GM18873 (cell line): ENCODE data around the gene AGXT2.

ENCODE experiments used
- ATAC-seq: cut with Tn5 transposase; IDR thresholded peaks from one replicate; pipeline ENCODE4 v1.9.1; 2021; ENCODE audit warnings: mild to moderate bottlenecking, moderate library complexity, moderate number of reproducible peaks; ENCODE audit not compliant: unreplicated experiment, low FRiP score

The AGXT2 gene, protein sequence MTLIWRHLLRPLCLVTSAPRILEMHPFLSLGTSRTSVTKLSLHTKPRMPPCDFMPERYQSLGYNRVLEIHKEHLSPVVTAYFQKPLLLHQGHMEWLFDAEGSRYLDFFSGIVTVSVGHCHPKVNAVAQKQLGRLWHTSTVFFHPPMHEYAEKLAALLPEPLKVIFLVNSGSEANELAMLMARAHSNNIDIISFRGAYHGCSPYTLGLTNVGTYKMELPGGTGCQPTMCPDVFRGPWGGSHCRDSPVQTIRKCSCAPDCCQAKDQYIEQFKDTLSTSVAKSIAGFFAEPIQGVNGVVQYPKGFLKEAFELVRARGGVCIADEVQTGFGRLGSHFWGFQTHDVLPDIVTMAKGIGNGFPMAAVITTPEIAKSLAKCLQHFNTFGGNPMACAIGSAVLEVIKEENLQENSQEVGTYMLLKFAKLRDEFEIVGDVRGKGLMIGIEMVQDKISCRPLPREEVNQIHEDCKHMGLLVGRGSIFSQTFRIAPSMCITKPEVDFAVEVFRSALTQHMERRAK

DNA sequence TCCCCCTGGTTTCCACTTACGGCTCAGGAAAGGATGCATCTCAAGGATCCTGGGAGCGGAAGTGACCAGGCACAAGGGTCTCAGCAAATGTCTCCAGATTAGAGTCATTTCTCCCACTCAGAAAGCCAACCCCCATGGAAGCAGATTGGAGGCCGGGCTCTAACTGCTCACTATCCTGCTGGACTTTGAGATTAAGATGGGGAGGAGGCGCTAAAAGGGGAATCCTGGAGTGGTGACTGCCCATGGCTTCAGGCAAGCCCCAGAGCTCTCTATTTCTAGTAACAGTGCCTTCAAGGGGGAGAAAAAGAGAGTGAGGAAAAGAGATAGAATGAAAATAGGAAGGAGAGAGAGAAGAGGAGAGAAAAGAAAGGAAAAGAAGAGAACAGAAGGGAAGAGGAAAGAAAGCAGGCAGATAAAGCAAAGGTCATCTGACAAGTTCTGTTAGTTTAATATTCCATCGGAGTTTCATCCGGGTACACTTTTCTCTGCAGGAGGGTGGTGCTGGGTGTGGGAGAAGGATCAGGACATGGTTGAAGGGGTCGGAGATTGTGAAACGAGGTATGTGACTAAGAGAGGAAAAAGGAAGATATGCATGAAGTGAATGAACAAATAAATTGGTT, at the start of gene AGXT2:
TSS of gene AGXT2 (minus strand) at position 165 of the 620 bp plus-strand sequence. CDS start at position 108, 57 bp downstream.
- ATAC-seq, result no peak

DNA sequence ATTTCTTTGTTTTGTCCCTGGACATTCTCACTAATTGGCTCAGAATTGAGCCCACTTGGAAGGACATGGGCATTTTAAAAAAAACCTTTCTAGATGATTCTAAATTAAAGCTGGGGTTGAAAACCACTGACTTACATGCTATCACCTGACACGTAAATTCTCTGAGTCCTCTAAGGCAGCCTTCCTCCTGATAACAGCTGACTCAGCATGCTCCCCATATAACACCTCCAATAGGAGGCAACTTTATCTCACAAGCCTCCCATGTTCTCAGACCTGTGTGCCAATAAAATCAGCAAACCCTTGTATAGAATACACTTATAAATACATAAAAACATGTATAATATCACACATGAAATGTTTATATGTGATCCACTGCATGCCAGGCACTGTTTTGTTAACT, 49.2 kb upstream of the AGXT2 start:
- no peak for ATAC-seq

DNA sequence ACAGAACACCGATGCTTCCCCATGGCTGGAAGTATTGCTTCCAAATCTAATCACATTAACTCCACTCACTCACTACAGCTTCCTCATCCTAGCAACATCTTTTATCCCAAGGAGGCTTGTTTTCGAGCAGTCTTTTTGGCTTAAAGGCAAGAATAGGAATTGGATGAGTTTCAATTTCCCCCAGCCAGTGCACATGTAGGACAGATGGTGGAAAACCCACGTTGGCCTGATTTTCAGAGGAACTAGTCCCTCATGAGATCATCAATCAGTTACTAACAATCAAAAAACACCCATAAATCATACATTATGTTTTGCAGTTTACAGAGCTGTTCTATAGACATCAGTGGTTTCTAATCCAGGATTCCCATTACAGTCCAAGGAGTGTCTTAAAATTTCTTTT, 48.5 kb upstream of the AGXT2 start:
- ATAC-seq, result no peak

DNA sequence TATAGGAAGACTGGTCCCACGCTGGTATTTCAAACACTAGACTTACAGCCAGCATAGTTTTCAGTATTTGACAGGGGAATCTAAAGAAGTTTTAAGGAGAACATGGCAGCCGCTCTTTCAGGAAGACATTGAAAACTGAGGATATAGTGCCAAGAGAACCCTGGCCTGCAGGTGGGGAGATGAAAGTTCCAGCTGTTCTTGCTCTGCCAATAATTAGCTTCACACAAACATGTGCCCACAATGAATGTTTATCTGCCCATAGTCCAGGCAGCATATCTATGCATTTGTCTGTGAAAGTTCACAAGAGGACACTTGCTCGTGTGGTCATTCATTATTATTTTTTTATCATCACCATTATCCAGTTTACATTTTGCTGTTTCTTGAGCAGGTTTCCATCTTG, 47.6 kb upstream of the AGXT2 start:
- no peak for ATAC-seq

DNA sequence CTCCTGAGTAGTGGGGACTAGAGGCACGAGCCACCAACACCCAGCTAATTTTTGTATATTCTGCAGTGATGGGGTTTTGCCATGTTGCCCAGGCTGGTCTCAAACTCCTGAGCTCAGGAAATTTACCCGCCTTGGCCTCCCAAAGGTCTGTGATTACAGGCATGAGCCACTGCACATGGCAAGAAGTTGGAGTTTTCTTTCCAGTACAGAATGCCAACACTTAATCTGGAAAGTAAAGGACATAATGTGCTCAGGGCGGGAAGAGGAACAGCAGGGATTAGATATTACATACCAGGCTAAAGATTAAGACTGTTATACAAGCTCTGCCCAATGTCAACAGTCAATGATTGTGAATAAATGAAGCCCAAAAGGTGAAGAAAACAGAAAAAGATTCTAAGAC, 47.2 kb upstream of the AGXT2 start:
- ATAC-seq, result no peak

DNA sequence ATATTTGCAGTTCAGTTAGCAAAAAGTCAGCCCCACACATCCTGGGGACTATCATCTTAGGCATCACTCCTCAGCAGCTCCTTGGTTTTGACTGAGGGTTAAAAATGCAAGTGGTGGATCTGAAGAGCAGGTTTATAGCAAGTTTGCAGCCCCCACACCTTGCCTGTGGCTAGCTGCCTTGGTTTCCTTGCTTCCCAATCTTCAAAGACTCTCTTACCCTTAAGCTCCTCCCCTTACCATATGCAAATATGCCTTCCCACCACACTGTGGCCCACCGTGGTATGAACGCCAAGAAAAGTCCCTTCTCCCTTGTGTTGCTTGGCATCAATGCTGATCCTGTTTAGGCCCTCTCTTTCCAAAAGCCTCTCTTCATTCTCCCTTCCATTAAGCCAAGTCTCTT, 45.0 kb upstream of the AGXT2 start:
- no peak for ATAC-seq

DNA sequence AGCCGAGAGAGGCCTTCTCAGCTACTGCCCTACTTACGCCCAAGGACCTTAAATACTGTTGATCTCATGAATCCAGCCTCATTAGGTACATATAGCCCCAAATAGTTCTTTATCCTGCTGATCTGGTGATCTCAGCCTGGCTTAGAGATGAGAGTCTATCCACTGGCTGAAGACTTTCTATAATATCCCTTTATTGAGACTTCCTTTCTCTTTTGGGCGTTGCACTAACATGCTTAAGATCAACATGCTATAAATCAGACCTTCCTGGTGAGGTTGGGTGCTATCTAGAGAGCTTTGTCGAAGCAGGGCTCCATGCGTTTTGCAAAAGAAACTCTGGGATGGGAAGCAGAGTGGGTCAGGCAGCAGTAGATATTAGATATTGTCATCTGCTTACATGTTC, 44.0 kb upstream of the AGXT2 start:
- no peak for ATAC-seq

DNA sequence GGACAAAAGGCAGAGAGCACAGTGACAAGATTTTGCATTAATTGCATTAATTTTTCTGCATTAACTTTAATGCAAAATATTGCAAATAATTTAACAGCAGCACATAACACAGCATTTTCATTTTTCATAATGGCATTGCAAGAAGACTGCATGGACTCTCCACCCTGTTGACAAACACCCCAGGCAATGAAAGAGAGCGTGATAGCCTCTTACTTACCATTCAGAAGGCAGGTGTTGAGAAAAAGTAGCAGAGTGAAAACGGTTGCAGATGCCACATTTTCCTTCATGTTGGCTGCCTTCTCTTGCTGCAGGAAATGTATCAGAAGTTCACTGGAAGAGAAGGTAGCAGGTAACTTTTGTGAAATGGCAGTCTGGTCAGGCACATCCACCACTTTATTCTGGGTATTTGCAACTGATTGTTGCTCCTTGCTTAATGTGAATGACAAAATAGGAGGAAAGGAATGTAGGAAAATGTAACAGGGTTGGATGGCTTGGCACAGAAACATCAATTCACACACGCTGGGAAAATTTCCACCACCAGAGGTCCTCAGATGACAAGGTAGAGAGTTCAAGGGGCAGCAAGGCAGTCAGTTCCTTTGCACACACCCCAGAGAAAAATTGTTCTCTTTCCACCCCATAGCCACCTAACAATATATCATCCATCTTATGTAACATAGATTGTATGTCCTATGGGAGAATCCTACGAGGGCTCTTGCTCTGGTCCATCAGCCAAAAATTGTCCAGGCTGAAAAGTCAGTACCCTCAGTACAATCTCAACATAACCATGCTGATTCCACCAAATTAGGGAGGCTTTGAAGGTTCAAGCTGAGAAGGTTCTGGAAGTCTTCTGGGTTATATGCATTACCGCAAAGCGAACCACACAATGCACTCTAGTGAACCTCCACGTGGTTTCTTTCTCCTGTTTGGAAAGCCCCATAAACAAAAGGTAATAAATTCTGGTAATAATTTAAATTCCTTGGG, 41.9 kb upstream of the AGXT2 start:
- ATAC-seq, result no peak

DNA sequence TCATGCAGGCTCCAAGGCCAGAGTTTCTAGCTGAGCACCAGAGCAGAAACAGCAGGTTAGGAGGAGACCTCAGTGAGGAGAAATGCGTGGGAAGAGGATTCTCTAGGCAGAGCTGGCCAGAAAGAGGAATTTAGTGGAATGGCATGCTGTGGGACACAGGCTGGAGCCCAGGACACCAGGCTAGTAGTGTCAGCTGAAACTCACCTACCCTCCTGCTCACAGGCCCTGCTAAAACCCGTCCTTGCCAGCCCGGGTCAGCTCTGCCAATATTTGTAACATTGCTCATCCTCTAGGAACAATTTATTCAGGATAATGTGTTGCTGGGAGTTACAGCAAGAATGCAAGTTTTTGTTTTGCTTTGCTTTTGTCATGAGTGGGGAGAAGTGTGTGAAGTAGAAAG, 40.2 kb upstream of the AGXT2 start:
- ATAC-seq, result no peak

DNA sequence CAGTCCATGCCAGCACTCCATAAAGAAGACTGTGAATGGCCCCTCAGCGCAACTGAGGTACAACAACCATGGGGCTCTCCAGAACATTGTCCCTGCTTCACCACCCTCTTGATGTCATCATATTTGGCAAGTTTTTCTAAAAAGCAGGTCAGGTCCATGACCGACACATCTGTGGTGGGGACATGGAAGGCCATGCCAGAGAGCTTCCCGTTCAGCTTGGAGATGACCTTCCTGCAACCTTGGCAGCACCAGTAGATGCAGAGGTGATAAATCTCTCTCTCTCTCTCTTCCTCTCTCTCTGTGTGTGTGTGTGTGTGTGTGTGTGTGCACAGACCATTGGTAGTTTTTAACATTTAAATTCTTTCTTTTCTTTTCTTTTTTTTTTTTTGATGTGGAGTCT, 35.4 kb upstream of the AGXT2 start:
- no peak for ATAC-seq

DNA sequence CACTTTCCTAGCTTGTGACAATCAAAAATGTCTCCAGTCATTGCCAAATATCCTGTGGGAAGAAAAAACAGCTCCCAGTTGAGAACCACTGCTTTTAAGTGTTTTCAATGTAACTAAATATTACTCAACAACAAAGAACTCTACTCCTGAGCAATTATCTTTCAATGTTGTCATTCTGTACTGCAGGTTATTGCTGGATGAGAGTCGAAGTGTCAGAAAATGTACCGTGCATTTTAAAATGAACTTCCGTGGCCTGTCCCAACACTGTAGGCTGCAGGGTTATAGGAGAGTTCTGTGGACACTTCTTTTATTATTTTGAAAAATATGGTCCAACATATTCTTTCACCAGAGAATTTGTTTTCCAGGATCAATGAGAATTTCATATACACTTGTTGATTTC, 34.8 kb upstream of the AGXT2 start:
- ATAC-seq, result no peak

DNA sequence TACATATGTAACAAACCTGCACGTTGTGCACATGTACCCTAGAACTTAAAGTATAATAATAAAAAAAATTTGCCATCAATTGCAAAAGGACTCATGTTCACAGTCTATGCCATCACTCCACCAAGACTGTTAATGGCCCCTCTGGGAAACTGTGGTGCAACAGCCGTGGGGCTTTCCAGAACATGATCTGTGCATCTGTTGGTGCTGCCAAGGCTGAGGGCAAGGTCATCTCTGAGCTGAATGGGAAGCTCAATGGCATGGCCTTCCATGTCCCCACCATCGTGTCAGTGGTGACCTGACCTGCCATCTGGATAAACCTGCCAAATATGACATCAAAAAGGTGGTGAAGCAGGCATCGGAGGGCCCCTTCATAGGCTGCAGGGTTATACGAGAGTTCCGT, 33.4 kb upstream of the AGXT2 start:
- ATAC-seq, result no peak

DNA sequence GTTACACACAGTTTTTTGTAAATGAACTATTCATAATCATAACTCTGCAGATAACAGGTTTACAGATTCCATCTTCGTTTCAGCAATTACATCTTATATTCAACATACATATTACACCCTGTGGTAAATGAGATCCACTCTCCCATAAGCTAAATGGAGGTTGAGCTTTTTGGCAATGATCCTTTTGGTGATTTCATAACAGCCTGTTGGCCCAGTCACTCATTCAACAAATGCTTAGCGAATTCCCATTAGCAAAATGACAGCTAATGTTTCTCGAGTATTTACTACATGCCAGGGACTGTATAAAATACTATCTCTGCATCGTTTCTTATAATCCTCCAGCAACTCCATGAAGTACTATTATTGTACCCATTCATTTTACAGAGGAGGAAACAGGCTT, 25.4 kb upstream of the AGXT2 start:
- no peak for ATAC-seq

DNA sequence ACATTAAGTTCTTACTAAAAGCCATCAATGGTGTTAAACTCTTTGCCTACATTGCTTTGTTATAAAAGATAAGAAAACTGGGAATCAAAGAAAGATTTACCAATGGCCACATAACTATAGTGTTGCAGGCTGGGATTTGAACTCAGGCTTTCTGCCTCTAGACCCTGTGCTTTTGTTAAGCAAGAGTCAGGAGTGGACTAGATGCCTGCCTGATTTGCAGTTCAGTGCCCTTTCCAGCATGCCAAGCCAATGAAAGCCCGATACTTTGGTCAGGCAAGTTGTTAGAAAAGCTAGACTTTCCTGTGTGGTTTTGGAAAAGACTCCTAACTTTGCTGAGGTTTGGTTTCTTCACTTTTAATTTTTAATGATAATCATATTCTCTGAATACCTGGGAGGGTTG, 21.4 kb upstream of the AGXT2 start:
- ATAC-seq, result no peak

DNA sequence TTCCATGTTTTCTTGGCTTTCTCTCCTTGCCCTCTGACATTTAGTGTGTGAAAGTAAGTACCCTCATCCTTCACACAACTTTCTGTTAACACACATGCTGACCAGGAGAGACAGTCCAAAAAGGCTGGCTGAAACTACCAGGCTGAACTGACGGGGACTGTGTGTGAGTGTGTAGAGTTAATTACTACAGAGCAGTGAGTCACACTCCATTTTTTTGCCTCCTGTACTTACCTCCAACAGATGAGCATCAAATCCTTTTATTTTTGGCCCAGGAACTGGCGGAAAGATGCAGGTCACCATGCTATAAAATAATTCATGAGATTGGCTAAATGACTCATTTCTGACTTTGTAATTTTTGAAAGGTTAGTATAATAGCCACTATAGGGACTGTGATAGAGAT, 20.2 kb upstream of the AGXT2 start:
- ATAC-seq, result no peak

DNA sequence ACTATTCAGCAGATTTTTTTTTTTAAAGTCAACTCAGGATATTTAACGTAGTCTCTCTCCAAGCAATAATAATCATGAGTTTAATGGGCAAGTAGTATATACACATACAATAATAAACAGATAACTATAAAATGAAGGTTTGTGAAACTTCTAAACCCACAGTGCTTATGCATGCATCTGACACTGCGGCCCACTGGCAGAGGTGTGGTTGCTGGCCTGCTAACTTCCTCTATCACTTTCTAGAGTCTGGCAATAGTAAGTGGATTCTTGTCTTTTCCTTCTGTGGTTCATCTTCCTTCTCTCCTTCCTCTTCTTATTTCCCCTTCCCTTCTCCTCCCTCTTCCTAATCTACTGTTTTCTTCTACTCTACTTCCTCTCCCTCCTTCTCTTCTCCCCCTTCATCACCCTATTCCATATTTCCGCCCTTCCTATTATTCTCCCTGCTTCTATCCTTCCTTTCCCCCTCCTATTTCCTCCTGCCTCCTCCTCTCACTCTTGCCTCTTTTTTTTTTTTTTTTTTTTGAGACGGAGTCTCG, 18.6 kb upstream of the AGXT2 start:
- peak; percentile 82 for ATAC-seq

DNA sequence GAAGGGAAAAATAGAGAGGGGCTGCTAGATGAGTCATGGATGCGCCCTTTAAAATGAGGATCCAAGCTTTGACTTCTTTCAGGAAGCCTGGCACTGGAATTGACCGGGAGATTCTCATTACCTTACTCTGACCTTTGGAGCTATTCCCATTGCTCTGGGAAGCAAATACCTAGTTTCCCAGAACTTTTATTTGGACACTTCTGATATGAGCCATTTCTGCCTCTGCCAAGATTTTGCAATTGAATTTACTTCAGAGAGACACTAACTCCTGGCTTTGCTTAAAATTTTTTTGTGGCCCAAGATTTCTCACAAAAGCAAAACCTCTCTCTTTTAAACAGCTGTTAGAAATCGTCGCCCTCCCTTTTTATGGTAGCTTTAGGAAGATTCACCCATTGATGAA, 15.7 kb upstream of the AGXT2 start:
- no peak for ATAC-seq

DNA sequence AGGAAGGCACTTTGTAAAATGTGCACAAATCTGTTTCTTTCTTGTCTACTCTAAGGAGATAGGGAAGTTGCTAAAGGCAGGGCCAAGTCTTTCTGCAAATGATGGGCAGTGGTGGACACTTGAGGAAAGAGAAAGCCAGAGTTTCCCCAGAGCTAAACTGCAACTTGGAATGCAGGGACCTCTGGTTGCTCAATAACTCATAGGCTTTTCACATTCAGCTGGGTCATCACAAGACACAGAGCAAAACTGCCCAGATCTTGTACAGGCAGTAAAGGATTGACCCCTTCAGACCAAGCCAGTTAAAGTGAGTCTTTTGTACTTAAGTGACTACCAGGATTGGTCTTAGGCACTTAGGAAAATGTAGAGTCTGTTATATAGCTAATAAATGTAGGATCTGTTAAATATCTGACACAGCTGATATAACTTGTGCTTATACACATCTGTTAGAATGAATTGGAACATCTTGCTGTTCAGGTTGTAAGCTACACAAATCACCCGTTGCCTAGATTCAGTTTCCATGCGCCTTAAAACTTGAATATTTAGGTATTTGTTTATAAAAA, 13.5 kb upstream of the AGXT2 start:
- ATAC-seq, result no peak

DNA sequence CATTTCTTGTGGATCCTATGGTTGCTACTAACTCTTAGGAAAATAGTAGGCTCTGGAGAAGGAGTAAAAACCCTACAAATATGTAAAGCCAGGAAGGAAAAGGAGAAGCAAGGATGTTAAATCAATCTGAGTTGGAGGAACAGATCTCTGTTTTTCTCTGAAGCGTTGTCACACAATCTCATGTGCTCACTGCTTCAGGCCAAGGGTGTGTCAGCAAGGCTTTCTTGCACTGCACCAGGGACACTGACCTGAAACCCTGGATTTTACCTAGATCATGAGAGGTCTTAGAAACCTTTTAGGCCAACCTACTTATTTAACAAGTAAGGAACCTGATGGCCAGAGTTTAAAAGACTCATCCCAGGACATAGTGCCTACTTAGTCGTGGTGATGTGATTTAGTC, 12.5 kb upstream of the AGXT2 start:
- ATAC-seq, result no peak

DNA sequence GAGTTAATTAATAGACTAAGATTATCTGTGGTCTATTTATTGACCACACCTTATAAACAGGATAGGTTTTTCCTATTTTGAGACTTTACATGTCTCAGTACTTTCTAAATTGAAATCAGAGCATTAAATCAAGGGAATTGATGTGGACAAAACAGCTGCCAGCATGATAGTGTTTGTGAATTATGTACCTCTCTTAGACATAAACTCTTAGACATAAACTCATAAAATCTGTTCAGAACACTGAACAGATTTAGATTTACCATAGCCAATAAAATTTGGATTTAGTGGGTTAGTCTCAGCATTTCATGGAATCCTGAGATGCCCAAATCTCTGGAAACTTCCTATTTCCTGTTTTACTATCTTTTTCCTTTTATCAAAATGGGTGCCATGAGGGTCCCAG, 11.5 kb upstream of the AGXT2 start:
- no peak for ATAC-seq
